ENCODE measurements around the gene CCDC148.

CCDC148 gene

DNA sequence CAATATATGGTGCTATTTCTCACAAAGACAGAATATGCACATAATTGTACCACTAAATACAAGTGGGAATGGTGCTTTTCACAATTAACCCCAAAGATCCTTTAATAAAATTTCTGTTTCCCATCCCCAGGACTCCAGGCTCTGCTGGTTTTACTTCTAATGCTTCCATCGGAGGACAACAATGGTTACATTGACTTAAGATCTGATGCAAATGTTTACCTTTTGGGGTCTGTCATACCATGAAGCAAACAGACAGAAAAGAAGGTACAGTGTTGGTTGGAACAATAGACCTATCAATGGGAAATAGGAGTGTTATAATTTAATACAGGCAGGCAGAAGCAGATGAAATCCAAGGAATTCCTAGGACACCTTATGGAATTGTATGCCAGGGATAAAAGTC lies 249.2 kb downstream of the CCDC148 start:
- H3K4me1 ChIP-seq = no peaks in the 10 kb centered on the region
- no peak overlapping the region for H2AFZ ChIP-seq
- no peak overlapping the region for H3K4me2 ChIP-seq (ENCODE audit: low read length)
- H3K79me2 ChIP-seq = no peaks in the 10 kb centered on the region
- no peaks in the 10 kb centered on the region for H3K36me3 ChIP-seq (ENCODE audit: control insufficient read depth, insufficient read depth, low read length)
- no peak overlapping the region for H3K9ac ChIP-seq
- no peak overlapping the region for H3K27ac ChIP-seq
- no peak overlapping the region for H3K4me3 ChIP-seq (ENCODE audit: low read depth, low read length)
- no peak for TF ChIP-seq CTCF (IDR thresholded peaks at IDR 0.05)
- no peaks in the 10 kb centered on the region for H3K9me3 ChIP-seq (ENCODE audit: control insufficient read depth, low read length)
- H3K27me3 ChIP-seq (ENCODE audit: control insufficient read depth, insufficient read depth, low read length) = no peaks in the 10 kb centered on the region

- H3K9me3 ChIP-seq (ENCODE audit: control insufficient read depth, low read length) = no peaks in the 10 kb centered on the region
- H3K4me1 ChIP-seq = no peaks in the 10 kb centered on the region
- H3K4me2 ChIP-seq (ENCODE audit: low read length) = no peak overlapping the region
- no peaks in the 10 kb centered on the region for H3K79me2 ChIP-seq
- H3K27ac ChIP-seq = no peak overlapping the region
- H3K27me3 ChIP-seq (ENCODE audit: control insufficient read depth, insufficient read depth, low read length) = no peaks in the 10 kb centered on the region
- no peaks in the 10 kb centered on the region for H3K36me3 ChIP-seq (ENCODE audit: control insufficient read depth, insufficient read depth, low read length)
- H2AFZ ChIP-seq = no peak overlapping the region
- H3K4me3 ChIP-seq (ENCODE audit: low read depth, low read length) = no peak overlapping the region
- no peak for TF ChIP-seq CTCF (IDR thresholded peaks at IDR 0.05)
- no peak overlapping the region for H3K9ac ChIP-seq
Measured at GRCh38 chr2:158205215-158205614, 251.3 kb downstream of the CCDC148 start.

- TF ChIP-seq CTCF (IDR thresholded peaks at IDR 0.05) = no peak
- Histone ChIP-seq H3K4me3 (ENCODE audit: low read depth, low read length) (no peak overlapping the region), H2AFZ (no peak overlapping the region), H3K9ac (no peak overlapping the region), H3K4me1 (no peaks in the 10 kb centered on the region), H3K36me3 (ENCODE audit: control insufficient read depth, insufficient read depth, low read length) (no peaks in the 10 kb centered on the region), H3K27ac (no peak overlapping the region), H3K79me2 (no peaks in the 10 kb centered on the region), H3K9me3 (ENCODE audit: control insufficient read depth, low read length) (no peaks in the 10 kb centered on the region), H3K27me3 (ENCODE audit: control insufficient read depth, insufficient read depth, low read length) (no peaks in the 10 kb centered on the region), H3K4me2 (ENCODE audit: low read length) (no peak overlapping the region)
Measured at GRCh38 chr2:158204741-158205165, 251.8 kb downstream of the CCDC148 start.

DNA sequence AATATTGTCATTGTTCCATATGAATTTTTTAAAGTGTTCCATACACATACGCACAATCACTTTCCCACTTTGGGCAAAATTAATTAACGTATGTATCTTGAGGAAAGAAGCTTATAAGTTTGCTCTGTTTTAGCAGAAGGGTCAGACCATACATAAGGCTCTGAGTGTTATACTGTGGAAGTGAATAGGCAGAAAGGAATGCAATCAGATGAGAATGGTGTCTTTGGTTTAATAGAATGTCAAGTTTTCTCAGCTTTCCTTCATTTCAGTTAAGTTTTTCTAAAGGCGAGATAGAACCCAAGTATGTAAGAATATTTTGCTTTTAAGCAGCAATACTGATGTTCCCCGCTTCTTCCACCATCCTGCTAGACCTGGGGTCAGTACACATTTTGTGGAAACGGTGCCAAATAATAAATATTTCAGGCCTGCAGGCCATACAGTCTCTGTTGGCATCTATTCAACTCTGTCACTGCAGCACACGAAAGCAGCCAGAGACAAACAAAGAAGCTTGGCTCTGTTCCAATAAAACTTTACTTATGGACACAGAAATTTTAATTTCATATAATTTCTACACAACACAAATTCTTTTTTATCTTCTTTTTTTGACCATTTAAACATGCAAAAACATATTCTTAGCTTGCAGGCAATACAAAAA lies 254.3 kb downstream of the CCDC148 start:
- Histone ChIP-seq H3K9ac (no peak overlapping the region), H3K27me3 (ENCODE audit: control insufficient read depth, insufficient read depth, low read length) (no peaks in the 10 kb centered on the region), H3K4me2 (ENCODE audit: low read length) (no peak overlapping the region), H3K36me3 (ENCODE audit: control insufficient read depth, insufficient read depth, low read length) (no peaks in the 10 kb centered on the region), H3K79me2 (no peaks in the 10 kb centered on the region), H3K4me1 (no peaks in the 10 kb centered on the region), H3K27ac (no peak overlapping the region), H3K4me3 (ENCODE audit: low read depth, low read length) (no peak overlapping the region), H2AFZ (no peak overlapping the region), H3K9me3 (ENCODE audit: control insufficient read depth, low read length) (no peaks in the 10 kb centered on the region)
- TF ChIP-seq CTCF (IDR thresholded peaks at IDR 0.05) = no peak

All from parathyroid adenoma (tissue), 2 donors.